ENCODE results near the gene RNU2-63P.

GRCh38 chr2:88049622-88050021 is 33.3 kb upstream of the RNU2-63P start:
- TF ChIP-seq CTCF (IDR thresholded peaks at IDR 0.05 in 8 of 11, conservative IDR thresholded peaks at IDR 0.05 in 3 of 11): no peak
- TF ChIP-seq POLR2AphosphoS5 (IDR thresholded peaks at IDR 0.05): no peak
